DMS153 (cell line): ENCODE measurements around the gene RFX3.
"Not testable (repeated sequence)": the region's sequence is repeated elsewhere in the genome, so short reads cannot be mapped to it uniquely, and the experiment has no call there.

Source experiments
- DNase-seq: peaks from one replicate; lab custom pipeline; 2025; lab: John Stamatoyannopoulos, UW

The RFX3 gene

DNA sequence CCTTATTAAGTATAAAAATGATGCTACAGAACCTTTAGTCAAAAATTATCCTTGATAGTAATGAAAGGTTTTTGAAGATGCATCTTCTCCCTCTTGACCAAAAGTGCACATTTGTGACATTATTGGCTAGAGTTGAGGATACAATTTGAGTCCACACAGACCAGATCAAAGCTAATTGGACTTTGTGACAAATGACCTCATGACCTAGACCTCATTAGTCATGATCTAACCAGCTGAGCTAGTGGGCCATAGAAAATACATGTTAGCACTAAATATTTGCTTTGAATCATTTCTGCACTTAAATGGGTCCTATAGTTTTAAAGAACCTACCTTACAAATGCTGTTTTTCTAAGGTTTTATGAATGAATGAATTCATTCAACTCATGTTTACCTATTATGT is 182.1 kb downstream of the RFX3 start:
- no peak for DNase-seq

DNA sequence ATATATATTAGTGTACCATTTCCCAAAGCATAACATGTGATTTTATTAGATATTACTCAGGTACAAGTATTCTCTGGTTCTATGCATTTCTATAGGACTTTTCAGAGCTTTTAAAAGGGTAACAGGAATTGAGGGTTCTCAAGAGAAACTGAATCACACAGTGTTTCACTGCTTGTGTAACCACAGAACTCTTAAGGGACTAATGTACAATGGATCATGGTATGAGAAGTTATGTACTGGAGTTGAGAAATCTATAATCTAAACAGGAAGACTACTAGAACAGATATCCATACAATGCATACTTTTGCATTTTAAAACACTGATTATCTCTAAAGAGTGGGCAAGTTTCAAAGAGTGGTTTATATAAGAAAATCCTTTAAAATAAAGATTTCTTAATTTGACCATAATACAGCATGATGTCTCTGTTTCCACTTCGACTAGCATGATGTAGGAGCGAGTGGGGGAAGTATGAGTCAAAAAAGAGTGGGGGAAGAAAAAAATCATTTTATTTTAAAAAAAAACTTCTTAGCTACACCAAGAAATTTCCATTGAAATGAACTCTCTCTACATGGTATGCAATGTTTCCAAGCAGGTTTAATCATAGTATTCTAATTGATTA is 183.5 kb downstream of the RFX3 start:
- no peak for DNase-seq

DNA sequence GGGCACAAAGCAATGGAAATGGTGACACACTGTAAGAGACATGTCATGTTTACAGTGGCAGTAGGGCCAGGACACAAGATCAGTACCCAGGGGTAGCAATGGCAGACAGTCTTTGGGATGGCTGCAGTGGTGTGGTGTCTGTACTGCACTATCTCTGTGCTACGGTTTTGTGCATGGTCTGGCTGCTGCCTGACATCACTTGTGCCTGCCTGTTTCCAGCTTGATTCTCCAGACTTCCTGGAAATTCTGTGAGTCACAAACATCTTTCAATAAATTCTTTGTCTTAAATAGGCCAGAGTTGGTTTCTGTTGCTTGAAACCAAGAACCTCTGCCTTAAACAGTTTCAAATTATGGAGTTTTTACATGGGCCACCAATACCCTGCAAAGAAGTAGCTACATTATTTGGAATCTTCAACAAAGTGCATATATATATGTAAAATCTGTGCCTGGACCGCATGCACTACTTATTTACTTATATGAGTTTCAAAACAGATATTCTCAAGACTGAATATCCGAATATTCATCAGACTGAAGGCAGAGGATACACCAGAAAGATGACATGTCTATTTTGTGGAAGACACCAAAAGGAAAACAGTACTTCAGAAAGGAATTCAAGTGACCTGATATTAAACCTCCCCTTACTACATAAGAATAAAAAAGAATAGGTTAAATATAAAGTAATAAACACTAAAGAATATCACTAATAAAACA is 188.1 kb downstream of the RFX3 start:
- DNase-seq: no peak

DNA sequence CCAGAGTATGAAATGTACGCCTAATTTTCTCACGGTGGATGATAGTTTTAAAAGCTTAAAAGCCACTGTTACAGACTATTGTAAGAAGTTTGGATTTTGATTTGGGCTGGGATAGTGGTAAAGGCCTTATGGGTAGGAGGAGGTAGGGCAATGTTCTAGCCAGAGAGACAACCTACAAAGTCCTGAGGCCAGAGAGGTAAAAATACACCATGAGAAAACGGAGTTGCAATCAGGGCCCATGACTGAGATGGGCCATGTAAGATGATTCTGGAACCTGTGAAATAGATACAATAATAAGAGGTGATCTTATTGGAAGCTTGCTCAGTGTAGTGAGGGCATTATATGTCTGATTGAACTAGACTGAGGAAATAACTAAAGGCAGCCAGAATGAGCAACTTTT is 188.8 kb downstream of the RFX3 start:
- no peak for DNase-seq

DNA sequence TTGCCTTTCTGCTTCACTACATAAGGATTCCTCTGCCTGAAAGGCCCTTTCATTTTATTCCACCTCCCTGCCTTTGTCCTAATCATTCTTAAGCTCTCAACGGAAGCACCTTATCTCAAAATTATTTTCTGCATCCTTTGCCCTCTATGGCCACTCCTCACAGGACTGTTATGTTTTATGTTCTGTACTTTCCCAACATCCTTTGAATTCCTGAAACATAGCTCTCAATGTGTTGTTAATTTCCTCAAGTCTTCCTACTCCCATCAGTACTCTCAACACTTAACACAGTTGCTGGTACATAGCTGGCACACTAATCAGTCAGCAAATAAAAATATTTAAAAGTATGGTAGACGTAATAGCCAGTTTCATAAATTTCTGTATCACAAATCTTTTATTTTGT is 193.0 kb downstream of the RFX3 start:
- DNase-seq: no peak

DNA sequence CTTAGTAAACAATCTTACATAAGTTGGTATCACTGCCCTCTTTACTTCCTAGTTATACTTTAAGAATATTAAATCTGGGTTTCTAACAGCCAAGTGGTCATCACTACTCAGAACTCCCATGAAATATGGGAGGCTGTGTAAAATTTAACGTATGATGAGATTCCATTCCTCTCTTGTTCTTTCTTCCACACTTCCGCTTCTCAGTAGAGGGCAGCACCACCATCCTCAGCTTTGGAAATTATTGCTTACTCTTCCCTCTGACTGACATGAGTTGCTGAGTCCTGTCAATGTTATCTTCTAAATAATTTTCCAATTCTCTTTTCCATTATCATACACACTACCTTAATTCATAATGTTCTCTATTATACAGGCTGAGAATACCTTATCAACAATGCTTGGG is 194.0 kb downstream of the RFX3 start:
- DNase-seq: no peak

DNA sequence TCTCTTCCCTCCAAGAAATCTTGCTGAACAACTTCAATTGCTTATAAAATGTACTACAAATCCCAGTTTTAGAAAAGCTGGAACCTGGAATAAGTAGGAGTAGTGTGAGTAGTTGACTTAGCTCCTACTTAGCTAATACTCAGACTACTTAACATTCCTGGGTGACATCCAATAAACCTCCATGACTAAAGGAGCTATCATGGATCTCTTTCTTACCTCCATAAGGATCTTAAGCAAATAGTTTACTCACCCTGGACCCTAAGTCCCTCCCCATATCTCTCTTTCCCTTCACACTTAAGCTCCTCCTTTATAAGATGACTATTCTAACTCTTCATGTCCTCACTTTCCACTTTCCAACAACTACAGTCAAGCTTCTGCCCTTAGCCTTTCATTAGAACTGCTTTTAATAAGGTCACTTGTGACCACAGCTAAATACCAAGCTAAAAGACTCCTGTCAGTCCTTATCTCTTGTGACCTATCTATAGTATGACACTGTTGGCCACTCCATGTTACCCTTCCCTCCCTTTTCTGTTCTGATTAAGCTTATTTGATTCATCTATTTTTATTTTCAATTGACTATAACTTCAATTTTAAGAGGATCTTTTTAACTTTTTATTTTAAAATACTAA is 194.9 kb downstream of the RFX3 start:
- no peak for DNase-seq

DNA sequence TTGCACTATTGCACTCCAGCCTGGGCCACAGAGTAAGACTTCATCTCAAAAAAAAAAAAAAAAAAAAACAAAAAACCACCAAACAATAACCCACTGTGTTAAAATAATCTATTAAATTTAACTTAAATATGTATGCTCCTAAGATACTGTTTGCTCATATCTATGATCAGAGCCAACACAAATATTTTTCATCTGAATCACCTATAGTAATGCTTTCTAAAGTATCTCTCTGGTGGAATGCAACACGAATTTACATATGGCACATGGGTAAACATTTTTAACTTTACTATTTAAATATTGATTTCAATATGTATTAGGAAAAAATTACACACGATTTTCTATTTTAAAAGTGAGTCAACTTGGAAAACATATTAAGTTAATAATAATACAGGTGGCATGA is 196.4 kb downstream of the RFX3 start:
- DNase-seq: no peak

DNA sequence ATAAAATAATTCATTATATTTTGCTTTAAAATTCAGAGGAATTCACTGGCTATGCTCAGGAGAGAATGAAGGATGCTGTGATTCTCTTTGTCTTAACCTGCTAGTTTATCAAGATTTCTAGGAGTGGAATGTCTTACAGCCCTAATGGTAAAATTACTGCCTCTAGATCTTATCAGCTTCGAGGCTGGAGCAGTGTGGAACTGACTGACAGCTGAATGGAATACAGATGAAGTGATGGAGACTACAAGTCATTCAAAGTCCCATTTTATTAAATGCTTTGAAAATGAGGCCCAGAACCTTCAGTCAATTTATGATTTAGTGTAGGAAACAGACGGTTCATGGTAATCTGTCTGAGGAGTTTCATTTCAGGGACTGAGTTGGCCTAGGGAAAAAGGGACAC is 202.1 kb downstream of the RFX3 start:
- no peak for DNase-seq

DNA sequence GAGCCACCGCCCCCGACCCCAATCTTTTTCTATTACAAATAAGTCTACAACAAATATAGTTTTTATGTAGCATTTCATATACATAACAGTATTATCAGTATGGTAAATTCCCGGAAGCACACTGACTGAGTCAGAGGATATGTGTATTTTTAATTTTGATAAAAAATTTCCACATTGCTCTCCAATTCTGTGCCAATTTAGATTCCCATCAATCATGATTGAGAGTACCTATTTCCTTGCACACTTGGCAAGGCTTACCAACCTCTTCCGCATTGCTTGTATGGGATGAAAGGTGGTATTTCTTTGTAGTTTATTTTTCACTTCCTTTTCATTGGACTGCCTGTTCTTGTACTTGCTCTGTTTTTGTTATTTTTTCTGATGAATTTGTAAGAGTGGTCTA is 204.6 kb downstream of the RFX3 start:
- DNase-seq: no peak

DNA sequence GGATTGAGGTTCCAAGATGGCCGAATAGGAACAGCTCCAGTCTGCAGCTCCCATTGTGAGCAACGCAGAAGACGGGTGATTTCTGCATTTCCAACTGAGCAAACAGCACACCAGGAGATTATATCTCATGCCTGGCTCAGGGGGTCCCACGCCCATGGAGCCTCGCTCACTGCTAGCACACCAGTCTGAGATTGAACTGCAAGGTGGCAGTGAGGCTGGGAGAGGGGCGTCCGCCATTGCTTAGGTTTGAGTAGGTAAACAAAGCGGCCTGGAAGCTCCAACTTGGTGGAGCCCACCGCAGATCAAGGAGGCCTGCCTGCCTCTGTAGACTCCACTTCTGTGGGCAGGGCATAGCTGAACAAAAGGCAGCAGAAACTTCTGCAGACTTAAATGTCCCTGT is 213.2 kb downstream of the RFX3 start:
- DNase-seq: not testable (repeated sequence)

DNA sequence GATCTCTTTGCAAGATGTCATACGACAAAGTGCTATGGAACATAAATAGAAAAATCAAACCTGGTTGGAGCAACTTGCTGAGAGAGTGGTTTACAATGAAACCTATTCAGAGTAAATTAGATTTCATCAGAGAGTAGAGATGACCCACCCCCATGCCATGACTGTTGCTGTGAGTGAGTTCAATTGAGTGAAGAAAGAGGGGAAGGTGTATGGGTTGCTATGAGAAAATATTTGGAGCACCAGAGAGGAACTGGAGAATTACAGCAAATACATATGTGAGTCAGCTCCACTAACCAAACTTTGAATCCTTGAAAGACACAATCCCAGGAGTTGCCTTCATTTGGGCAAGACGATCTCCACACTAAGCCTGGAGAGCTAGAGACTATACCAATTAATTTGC is 217.2 kb downstream of the RFX3 start:
- DNase-seq: no peak

DNA sequence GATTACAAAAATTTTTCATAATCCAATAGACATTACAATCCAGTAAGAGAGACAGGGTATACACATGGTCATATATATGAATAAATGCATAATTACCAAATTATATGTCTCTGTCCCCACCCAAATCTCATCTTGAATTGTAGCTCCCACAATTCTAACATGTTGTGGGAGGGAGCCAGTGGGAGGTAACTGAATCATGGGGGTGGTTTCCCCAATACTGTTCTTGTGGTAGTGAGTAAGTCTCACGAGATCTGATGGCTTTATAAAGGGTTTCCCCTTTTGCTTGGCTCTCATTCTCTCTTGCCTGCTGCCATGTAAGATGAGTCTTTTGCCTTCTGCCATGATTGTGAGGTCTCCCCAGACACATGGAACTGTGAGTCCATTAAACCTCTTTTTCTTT is 221.4 kb downstream of the RFX3 start:
- DNase-seq: not testable (repeated sequence)

DNA sequence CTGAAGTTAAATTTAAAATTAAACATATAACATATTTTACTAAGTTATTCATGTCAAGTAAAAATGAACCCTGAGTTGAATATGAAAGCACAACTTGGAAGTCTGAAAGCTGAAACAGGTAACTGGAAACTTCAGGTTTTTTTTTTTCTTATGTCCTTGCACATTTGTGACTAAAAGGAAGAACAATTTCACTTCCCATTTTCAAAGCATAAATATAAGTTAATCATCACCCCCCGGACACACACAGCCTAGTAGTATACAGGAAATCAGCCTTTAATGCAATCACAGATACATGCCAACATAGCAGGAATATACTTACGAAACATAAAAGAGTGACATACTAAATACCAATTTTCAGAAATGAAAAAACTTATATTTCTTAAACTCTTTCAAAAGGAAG is 225.9 kb downstream of the RFX3 start:
- DNase-seq: no peak

DNA sequence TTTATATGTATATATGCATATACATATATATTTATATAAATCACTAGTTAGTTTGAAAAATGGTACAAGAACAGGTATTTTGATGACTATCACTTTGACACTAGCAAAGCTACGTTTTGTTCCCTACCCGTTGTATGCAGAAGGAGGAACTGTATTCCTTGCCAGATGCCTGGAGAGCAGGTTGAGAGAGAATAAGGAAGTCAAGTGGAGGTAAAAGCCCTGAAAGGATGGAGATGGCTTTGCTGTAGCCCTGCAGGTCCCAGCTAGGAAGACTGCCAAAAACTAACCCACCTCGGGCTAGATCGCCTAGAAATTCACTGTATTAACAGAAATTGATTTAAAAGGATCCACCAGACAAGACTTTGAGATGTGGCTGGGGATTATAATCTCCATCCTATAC is 229.3 kb downstream of the RFX3 start:
- DNase-seq: no peak

DNA sequence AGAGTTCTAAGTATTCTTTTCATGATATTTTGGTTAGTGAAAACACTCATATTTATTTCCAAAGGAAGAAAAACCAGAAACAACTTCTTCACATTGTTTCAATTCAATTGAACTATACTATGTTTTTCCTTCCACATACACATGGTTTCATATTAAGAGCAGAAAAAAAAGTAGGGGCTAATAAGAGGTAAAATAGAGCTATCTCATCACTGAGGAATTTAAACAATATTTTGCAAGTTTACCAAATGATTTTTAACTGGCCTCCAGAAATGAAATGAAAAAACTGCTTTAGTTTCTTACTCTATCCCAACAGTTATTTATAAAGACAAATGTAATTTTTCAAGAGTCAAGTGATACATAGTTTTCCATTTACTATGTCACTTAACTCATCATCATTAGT is 233.5 kb downstream of the RFX3 start:
- no peak for DNase-seq

DNA sequence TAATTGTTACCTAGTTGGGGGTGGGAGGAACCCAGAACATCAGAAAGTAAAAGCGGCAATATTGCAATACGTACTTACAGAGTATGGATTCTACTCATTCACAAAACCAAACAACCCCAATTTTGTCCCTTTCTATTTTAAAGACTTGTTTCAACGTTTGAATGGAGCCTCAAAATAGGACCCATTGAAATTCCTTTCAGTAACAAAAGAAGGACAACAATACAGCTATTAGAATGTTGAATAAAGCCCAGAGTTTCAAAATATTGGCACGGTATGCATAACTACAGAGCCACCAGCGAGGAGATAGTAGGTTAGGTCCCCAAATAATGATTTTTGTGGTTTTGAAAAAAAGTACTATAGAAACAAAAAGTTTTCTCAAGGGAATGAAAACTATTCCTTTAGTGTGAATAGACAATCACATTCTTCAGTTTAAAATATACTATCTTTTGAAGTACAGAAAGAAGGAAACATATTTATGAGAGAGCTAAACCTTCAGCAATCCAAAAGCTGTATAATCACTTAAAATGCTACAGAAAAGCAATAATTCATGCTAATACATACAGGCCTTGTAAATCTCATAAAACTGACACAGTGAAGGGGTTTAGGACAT is 235.5 kb downstream of the RFX3 start:
- no peak for DNase-seq

DNA sequence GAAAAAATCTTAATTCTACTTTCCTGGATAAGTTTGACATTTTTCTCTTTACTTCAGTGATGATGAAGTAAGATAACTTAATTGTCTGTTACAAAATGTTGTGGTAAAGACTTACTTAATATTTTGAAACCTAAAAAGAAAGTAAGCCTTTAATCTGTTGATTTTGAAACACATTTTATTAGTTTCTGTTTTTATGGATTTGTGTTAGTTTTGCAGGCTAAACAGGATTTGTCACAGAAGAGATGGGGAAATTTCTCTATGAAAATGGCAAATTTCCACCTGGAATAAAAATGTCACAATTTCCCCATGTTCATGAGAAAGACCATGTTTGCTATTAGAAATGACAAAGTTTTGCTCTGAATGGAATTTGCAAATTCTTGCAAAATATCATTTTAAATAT is 237.1 kb downstream of the RFX3 start:
- no peak for DNase-seq

DNA sequence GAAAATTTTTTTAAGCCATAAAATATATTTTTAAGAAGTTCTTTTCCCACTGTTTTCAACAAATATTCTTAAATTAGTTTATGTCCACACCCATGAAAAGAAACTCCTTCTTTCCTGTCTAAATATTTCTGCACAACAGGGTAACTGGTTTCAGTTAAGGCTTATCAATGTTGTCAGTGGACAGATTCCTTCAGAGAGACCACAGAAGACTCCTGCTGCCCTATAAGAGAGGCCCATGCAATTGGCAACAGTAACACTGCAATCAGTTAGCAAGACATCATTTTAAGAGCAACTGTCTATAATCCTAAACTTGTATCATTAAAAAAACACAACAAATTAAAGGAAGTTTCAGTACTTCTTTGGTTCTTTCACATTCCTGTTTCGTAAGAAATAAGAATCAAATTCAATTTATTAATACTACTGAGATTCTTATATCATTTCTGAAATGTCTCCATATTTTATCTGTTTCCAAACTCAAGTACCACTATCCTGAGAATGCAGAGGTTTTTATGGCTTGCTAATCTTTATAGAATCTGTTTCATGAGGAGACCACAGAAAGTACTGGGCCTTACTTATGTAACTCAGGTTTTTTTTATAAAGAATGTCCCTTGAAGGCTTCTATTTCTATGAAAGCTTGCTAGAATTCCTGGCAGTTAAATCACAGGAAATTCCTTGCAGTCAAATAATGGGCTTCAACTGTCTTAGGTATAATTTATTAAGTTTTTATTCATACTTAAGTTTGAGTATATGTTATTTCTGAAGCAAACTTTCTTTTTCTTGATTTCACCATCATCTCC is 240.2 kb downstream of the RFX3 start:
- no peak for DNase-seq

DNA sequence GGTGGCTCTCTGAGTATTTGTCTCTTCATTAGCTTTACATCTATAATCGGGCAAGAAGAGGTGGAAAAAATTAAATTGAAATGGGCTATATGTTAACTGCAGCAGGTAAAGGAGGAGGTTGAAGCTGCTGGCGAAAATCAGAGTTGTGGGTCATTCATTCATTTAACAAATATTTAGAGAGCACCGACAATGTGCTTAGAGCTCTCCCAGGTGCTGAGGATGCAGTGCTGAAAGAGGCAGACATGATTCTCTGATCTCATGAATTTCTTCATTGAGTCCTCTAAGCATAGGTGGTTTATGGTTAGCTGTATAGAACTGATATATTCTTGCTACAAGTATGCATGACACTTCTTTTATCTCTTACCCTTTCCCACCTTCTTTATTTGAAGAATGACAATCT is 243.4 kb downstream of the RFX3 start:
- no peak for DNase-seq

DNA sequence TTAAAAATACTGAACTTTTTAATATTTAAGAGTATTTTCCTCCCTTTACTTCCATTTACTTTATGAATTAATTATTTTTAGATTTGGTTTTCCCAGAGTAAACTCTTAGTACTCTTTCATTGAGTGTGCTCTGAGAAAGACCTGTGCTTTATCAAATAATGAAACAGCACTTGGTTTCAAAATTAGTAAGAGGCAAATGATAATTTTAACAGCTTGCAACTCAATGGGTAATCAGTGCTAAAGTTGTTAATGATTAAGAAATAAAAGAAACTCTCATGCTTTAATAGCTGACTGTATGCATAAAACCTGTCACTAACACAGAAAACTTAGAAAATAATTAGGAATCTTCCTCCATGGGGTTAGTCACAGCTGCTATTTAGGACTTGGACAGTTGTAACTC is 244.4 kb downstream of the RFX3 start:
- no peak for DNase-seq

DNA sequence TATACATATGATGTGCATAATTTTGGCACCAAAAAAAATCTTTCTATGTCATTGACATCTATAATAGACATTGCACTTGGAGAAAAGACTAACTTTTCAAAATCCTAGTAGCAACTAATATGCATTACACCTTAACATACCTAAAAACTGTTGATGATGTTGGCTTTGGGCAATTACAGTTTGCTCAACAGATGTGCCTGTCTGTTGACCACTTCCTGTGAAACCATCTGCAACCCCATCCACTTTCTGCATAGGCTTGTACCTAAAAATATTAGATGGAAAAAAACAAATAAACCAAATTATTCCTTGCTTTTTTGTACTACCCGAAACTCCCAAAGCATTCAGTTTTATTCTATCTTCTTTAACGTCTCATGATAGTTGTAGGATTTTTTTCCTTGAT is 248.6 kb downstream of the RFX3 start:
- DNase-seq: no peak

DNA sequence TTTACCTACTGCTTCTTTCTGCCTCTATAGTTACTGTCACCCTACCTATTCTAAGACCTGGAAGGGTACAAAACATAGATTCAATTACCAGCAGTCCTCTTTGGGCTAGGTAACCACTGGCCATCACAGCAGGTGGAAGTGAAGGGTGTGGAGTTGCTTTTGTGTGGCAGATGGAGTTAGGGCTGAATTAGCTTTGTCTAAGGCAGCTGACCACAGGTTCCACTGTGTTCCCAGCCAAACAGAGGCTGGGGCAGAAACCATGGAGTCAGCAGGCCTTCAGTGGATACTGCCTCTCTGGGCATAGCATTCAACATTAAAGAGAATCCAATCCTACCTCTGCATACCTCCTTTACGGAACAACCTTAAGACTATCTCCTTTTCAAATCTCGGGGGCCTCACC is 254.2 kb downstream of the RFX3 start:
- DNase-seq: no peak
